ENCODE results near the gene KRTAP10-4.
"Not testable (repeated sequence)": the region's sequence is repeated elsewhere in the genome, so short reads cannot be mapped to it uniquely, and the experiment has no call there.

Gene KRTAP10-4

GRCh38 chr21:44575307-44576024 lies 1.9 kb downstream of the KRTAP10-4 start:
- DNase-seq (ENCODE audit: low spot score): no peak
- no peak for TF ChIP-seq CTCF (IDR thresholded peaks at IDR 0.05; ENCODE audit: borderline replicate concordance, control extremely low read depth, extremely low read depth, insufficient read depth, missing control alignments)
- in situ Hi-C loops (cut with MboI; ENCODE audit: low sequenced_read_pairs, unreplicated experiment): no loop called here

GRCh38 chr21:44576025-44576420 lies 2.5 kb downstream of the KRTAP10-4 start:
- no peak for DNase-seq (ENCODE audit: low spot score)
- in situ Hi-C loops (cut with MboI; ENCODE audit: low sequenced_read_pairs, unreplicated experiment): no loop called here
- TF ChIP-seq CTCF (IDR thresholded peaks at IDR 0.05; ENCODE audit: borderline replicate concordance, control extremely low read depth, extremely low read depth, insufficient read depth, missing control alignments): no peak

GRCh38 chr21:44578371-44579055 lies 5.0 kb downstream of the KRTAP10-4 start:
- no peak for DNase-seq (ENCODE audit: low spot score)
- no peak for TF ChIP-seq CTCF (IDR thresholded peaks at IDR 0.05; ENCODE audit: borderline replicate concordance, control extremely low read depth, extremely low read depth, insufficient read depth, missing control alignments)
- in situ Hi-C loops (cut with MboI; ENCODE audit: low sequenced_read_pairs, unreplicated experiment): no loop called here

GRCh38 chr21:44579056-44579832 lies 5.7 kb downstream of the KRTAP10-4 start:
- TF ChIP-seq CTCF (IDR thresholded peaks at IDR 0.05; ENCODE audit: borderline replicate concordance, control extremely low read depth, extremely low read depth, insufficient read depth, missing control alignments): no peak
- in situ Hi-C loops (cut with MboI; ENCODE audit: low sequenced_read_pairs, unreplicated experiment): no loop called here
- DNase-seq (ENCODE audit: low spot score): no peak

GRCh38 chr21:44579833-44580144 lies 6.3 kb downstream of the KRTAP10-4 start:
- TF ChIP-seq CTCF (IDR thresholded peaks at IDR 0.05; ENCODE audit: borderline replicate concordance, control extremely low read depth, extremely low read depth, insufficient read depth, missing control alignments): no peak
- DNase-seq (ENCODE audit: low spot score): no peak
- in situ Hi-C loops (cut with MboI; ENCODE audit: low sequenced_read_pairs, unreplicated experiment): no loop called here

- DNase-seq (ENCODE audit: low spot score); in situ Hi-C loops (cut with MboI; ENCODE audit: low sequenced_read_pairs, unreplicated experiment): not testable (repeated sequence)
Observed at GRCh38 chr21:44580231-44580821, 6.8 kb downstream of the KRTAP10-4 start, which contains the start of gene KRTAP10-5. TSS of gene KRTAP10-5 (minus strand) at chr21:44580604. CDS start at chr21:44580578, 26 bp downstream.
